T-helper 1 cell (primary cell): ENCODE data around the gene STAG2.
"Not testable (repeated sequence)": the region's sequence is repeated elsewhere in the genome, so short reads cannot be mapped to it uniquely, and the experiment has no call there.

Source experiments
- DNase-seq, 5 donors: peaks; one replicate each; pipeline ENCODE4 v3.0.0-alpha.2; 2012 to 2020
- total RNA-seq, 4 donors: gene quantifications; one replicate each; lab custom pipeline; 2026; lab: John Stamatoyannopoulos, UW

The STAG2 gene
- total RNA-seq, result 256 to 292 (median 288) reads per million in 4 donors

DNA sequence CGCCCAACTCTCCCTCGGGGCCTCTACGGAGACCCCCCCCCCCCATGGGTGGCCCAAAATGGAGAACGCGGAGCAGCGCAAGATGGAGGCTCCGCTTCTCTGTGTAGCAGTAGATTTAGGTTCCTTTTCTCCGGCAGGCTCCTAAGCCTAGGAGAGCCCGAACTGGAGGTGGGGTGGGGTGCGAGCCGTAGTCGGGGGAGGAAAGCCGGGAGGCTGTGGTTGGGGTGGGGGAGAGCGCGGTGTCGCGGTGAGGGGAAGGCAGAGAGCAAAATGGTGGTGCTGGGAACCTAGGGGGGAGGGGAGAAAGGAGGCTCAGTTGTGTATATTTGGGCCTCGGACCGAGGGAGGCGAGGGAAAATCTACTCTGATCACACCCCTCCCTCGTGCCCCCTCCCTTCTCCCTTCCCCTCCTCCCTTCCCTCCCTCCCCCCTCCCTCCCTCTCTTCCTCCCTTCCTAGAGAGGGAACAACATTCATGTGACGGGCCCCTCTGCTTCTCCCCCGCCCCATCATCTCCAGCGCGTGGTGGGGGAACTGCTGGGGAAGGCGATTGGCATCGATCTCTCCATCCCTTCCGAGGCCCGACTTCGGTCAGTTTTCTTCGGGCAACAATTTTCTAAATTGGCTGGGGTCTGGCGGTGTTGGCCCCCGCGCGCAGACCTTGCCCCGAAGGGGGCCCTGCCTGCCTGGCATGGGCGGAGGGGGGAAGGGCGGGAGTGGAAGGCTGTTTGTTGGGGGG is at the start of gene STAG2:
Gene STAG2, plus strand, starts transcription at position 439 of the 738 bp plus-strand sequence. CDS start 60,922 bp downstream, outside the sequence.
- peak in 4 of 5 donors; percentile 17 to 61 (median 40) for DNase-seq

- DNase-seq, result no peak
Measured at GRCh38 chrX:123917069-123917468, 44.4 kb upstream of the STAG2 start.

DNA sequence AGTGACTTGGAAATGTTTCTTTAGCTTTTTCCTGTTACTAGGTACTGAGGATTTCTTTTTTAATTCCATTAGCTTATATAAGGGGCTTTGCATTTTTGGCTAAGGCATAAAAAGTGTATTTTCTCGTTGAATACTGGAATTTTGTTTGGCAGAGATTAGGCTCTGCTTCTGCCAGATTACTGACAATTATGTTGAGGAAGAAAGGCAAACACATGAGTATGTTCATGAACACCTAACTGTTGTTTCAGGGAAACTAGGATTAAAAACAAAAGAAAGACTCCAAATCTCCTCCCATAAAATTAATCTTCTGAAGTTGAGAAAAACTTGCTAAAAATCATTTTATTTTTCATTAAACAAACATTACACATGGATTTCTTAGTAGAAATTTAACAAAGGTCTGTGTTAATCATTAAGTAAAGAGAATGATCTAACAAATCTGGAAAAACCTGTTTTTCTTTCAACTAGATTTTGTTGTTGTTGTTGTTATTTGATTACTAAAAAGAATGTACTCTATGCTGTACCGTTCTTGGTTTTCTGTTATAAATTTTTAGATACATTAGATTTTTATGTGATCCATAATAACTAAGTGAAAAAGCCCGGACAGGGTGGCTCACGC is 43.3 kb upstream of the STAG2 start:
- no peak for DNase-seq

GRCh38 chrX:123920105-123920785 is 41.3 kb upstream of the STAG2 start:
- no peak for DNase-seq

- no peak for DNase-seq
Measured at GRCh38 chrX:123923211-123923610, 38.3 kb upstream of the STAG2 start.

DNA sequence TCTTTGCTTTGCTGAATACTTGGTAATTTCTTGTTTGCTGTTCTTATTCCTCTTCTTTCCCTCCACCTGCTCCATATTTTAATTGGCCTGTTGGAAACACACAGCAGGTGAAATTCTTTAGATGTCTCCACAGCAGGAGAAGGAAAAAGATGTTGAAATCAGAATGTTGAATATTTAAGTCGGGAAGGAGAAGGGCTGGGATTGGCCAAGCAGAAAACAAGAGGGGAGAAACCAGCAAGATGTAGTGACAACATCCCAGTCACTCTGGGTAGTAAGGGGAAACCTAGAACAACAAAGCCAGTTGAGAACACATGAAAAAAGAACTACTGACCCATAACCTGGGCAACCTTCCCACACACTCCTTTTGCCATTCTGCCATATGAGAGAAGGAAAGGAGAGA is 37.3 kb upstream of the STAG2 start:
- DNase-seq, result no peak

DNA sequence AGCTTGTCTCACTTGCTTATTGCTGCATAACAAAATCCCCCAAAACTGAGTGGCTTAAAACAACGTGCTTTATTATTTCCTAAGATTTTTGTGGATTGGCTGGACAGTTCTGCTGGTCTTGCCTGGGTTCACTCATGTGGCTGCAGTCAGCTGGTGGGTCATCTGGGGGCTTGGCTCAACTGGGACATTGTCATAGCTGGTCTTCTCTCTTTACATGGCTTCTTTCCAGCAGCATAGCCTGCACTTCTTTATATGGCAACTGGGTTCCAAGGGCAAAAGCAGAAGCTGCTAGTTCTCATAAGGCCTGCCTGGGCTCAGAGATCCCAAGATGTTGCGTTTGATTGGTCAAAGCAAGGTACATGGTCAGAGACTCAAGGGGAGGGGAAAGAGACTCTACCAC is 33.7 kb upstream of the STAG2 start:
- no peak for DNase-seq

DNA sequence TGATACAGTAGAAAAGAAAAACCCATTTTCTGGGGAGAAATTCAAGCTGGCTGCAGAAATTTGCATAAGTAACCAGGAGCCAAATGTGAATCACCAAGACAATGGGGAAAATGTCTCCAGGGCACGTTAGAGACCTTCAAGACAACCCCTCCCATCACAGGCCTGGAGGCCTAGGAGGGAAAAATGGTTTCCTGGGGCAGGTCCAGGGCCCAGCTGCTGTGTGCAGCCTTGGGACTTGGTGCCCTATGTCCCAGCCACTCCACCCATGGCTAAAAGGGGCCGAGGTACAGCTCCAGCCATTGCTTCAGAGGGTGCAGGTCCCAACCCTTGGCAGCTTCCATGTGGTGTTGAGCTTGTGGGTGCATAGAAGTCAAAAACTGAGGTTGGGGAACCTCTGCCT is 29.5 kb upstream of the STAG2 start:
- not testable (repeated sequence) for DNase-seq

- no peak for DNase-seq
Measured at GRCh38 chrX:123943074-123943473, 18.4 kb upstream of the STAG2 start.

- no peak for DNase-seq
Measured at GRCh38 chrX:123943488-123943887, 18.0 kb upstream of the STAG2 start.

DNA sequence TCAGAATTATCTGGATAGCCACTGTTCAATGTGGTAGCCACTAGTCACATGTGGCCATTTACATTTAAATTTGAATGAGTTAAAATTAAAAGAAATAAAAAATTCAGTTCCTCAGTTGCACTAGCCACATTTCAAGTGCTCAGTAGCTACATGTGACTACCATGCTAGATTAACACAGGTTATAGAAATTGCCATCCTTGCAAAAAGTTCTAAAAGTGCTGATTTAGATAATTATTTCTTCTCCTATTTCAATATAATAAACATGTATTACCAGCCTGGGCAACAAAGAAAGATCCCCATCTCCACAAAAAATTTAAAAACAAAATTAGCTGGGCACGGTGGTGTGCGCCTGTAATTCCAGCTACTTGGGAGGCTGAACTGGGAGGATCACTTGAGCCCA is 11.7 kb upstream of the STAG2 start:
- no peak for DNase-seq

- no peak for DNase-seq
Measured at GRCh38 chrX:123959281-123960063, 2.0 kb upstream of the STAG2 start.

GRCh38 chrX:123960956-123961267 is 594 bp upstream of the STAG2 start:
- DNase-seq, result no peak

DNA sequence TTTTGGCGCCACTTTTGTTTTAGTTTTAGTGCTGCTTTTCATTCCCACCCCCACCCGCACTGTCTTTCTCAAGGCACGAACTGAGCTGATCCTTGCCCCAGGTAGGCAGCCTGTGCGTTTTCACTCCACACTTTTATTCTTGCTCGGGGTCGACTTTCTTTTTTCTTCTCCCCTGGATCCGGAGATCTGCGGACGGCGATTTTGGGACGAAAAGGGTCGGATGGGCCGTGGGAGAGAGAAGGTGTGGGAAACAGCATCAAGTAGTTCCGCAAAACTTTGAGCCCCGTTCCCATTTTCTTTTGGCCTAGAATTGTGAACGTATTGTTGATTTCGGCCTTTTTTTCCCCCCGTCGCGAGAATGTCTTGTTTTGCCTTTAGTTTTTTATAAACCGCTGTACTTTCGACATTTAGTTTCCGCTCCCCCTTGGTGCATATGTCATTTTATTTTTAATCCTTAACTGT is 531 bp downstream of the STAG2 start:
- peak in 1 of 5 donors; percentile 53 for DNase-seq

- peak; percentile 63 to 91 (median 80) for DNase-seq
Measured at GRCh38 chrX:123962794-123963373, 1.4 kb downstream of the STAG2 start.

GRCh38 chrX:123964156-123964834 is 2.8 kb downstream of the STAG2 start:
- DNase-seq, result no peak

GRCh38 chrX:123965712-123966111 is 4.2 kb downstream of the STAG2 start:
- DNase-seq, result no peak

DNA sequence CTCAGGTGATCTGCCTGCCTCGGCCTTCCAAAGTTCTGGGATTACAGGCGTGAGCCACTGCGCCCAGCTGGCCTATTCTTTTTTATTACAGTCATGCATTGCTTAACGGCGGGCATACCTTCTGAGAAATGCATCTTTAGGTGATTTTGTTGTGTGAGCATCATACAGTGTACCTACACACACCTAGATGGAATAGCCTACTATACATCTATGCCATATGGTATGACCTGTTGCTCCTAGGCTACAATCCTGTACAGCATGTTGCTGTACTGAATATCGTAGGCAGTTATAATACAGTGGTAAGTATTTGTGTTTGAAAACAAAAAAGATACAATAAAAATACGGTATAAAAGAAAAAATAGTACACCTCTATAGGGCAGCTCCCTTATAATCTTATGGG is 6.0 kb downstream of the STAG2 start:
- no peak for DNase-seq

DNA sequence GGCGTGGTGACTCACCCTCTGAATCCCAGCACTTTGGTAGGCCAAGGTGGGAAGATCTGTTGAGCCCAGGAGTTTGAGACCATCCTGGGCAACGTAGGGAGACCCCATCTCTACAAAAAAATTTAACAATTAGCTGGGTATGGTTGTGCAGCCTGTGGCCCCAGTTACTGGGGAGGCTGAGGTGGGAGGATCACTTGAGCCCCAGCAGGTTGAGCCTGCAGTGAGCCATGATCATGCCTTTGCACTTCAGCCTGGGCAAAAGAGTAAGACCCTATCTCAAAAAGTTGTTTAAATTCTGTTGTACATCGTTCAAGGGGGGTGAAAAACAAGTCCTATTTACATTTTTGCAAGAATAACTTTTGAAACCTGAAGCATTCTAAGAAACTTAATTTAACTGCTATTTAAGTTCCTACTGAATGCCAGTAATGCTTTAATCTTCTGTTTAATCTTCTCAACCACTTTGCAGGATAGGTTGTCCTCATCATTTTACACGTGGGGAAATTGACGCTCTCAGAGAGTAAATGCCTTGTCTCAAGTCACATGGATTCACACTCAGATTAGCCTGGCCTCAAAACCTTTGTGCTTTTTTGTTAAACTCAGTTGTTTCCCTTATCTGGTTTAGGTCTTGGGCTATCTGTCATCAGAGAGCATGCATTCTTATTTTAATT is 7.0 kb downstream of the STAG2 start:
- no peak for DNase-seq

DNA sequence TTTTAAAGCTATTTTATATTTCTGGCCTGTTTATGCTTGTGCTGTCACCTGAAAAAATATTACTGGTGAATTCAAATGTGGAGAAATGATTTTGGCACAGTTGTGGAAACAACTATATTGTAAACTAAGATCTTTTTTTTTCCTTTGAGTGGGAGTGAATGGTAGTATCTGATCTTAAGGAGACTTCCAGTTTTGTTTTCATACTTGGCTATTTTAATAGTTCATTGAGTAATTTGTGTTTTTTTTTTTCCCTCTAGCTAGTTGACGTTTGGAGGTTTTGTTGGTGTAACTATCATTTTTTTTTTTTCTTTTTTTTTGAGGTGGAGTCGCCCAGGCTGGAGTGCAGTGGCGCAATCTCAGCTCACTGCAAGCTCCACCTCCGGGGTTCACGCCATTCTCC is 10.5 kb downstream of the STAG2 start:
- no peak for DNase-seq

DNA sequence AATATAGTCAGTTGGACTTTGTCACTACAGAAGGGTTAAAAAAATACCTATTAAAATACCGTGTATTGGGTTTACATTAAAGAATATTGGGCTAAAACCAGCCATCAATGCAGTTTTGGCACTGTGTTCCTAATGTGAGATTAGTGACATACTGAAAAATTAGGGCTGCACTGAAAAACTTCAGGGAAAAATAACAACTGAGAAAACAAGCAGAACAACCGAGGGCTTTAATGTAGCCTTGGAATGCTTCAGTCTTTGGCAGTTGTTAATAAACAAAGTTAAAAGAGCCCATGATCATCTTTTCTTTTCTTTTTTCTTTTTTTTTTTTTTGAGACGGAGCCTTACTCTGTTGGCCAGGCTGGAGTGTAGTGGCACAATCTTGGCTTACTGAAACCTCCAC is 12.4 kb downstream of the STAG2 start:
- DNase-seq, result no peak

DNA sequence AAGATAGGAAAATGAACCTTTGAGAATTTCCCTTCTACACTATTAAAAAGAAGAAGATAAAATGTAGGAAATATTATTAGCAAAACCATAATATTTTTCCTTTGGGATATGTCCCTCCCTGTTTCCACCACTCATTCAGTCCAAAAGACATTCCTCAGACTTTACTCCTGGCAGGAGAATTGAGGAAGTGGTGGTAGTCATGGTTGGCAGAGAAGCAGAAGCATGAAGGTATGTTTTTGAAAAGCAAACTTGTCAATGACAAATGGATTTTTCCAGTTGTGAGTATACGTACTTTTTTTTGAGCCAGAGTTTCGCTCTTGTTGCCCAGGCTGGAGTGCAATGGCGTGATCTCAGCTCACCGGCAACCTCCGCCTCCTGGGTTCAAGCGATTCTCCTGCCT is 13.7 kb downstream of the STAG2 start:
- DNase-seq, result no peak
